Astrocyte (in vitro differentiated cells and primary cell): Measurements from ENCODE around the gene PLCL1.

Experiments
- EZH2 ChIP-seq: IDR thresholded peaks from 2 replicates; pipeline ENCODE4 v1.6.1; 2012; ENCODE audit warnings: mild to moderate bottlenecking, low read length, inconsistent platforms; ENCODE audit not compliant: insufficient read depth
- TF ChIP-seq, protein P1 (sequence below): IDR thresholded peaks from 2 replicates; pipeline ENCODE4 v1.5.1; 2011; ENCODE audit warnings: low read depth, mild to moderate bottlenecking, inconsistent platforms, low read length, moderate library complexity; ENCODE audit not compliant: insufficient read depth

GRCh38 chr2:197997083-197997541 is 192.7 kb downstream of the PLCL1 start:
- TF ChIP-seq, protein P1, sequence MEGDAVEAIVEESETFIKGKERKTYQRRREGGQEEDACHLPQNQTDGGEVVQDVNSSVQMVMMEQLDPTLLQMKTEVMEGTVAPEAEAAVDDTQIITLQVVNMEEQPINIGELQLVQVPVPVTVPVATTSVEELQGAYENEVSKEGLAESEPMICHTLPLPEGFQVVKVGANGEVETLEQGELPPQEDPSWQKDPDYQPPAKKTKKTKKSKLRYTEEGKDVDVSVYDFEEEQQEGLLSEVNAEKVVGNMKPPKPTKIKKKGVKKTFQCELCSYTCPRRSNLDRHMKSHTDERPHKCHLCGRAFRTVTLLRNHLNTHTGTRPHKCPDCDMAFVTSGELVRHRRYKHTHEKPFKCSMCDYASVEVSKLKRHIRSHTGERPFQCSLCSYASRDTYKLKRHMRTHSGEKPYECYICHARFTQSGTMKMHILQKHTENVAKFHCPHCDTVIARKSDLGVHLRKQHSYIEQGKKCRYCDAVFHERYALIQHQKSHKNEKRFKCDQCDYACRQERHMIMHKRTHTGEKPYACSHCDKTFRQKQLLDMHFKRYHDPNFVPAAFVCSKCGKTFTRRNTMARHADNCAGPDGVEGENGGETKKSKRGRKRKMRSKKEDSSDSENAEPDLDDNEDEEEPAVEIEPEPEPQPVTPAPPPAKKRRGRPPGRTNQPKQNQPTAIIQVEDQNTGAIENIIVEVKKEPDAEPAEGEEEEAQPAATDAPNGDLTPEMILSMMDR: no peak
- TF ChIP-seq EZH2: no peak
